ENCODE measurements around the gene RASAL1. TPM values are rescaled to one million over a fixed set of nuclear protein-coding genes. Genes with fewer than 3 reads are reported as not detected.

The RASAL1 gene
- polyA plus RNA-seq, 1 donor (not counting 4 experiments of a cell fraction or from before 2014, with no cell fraction given): 0.05 TPM

DNA sequence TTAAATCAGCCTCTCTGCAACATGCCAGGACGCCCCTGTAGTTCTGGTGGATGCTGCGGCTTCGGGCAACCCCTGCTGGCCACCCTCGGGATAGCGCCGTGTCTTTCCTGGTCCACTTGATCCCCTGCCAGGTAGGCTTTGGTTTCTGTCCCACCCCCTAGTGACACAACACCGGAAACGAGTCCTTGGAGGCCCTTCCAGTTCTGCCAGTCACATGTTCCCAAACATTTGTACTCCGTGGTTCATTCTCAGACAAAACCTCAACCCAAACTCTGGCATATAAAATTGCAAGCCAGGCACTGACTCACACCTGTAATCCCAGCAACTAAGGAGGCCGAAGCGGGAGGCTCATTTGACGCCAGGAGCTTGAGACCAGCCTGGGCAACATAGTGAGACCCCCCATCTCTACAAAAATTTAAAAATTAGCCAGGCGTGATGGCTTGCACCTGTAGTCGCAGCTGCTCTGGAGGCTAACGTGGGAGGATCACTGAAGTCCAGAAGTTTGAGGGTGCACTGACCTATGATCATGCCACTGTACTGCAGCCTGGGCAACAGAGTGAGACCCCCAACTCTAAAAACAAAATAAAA, 37.0 kb downstream of the RASAL1 start:
- H3K4me1 ChIP-seq (ENCODE audit: control insufficient read depth, extremely low read depth, insufficient read depth, low read length): peaks cover 3% of the 10 kb centered on the region
- FAIRE-seq (peak; percentile 94), DNase-seq (ENCODE audit: low read depth, low spot score) (peak; percentile 96)
- H3K9me3 ChIP-seq (ENCODE audit: control insufficient read depth, low read depth, low read length): no peaks in the 10 kb centered on the region
- TF ChIP-seq, protein P1, sequence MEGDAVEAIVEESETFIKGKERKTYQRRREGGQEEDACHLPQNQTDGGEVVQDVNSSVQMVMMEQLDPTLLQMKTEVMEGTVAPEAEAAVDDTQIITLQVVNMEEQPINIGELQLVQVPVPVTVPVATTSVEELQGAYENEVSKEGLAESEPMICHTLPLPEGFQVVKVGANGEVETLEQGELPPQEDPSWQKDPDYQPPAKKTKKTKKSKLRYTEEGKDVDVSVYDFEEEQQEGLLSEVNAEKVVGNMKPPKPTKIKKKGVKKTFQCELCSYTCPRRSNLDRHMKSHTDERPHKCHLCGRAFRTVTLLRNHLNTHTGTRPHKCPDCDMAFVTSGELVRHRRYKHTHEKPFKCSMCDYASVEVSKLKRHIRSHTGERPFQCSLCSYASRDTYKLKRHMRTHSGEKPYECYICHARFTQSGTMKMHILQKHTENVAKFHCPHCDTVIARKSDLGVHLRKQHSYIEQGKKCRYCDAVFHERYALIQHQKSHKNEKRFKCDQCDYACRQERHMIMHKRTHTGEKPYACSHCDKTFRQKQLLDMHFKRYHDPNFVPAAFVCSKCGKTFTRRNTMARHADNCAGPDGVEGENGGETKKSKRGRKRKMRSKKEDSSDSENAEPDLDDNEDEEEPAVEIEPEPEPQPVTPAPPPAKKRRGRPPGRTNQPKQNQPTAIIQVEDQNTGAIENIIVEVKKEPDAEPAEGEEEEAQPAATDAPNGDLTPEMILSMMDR (optimal IDR thresholded peaks at IDR 0.05 in 1 of 3, IDR thresholded peaks at IDR 0.05 in 1 of 3, conservative IDR thresholded peaks at IDR 0.05 in 1 of 3; ENCODE audit: extremely low read depth in 1 of 3, insufficient read depth in 2 of 3, low read length in 3 of 3): peak; percentile 95 to 96 (median 95)
- TF ChIP-seq EZH2 (IDR thresholded peaks at IDR 0.05; ENCODE audit: low read length): no peak
- H3K9ac ChIP-seq (ENCODE audit: control insufficient read depth, extremely low read depth, insufficient read depth, low read length): no peak overlapping the region
- dilution Hi-C loops (cut with MboI; ENCODE audit: extremely low pct_ligation_motif_present, low sequenced_read_pairs): no loop called here
- H4K20me1 ChIP-seq (ENCODE audit: control insufficient read depth, extremely low read depth, insufficient read depth, low read length): no peaks in the 10 kb centered on the region
- H3K4me2 ChIP-seq (ENCODE audit: control insufficient read depth, extremely low read depth, insufficient read depth, low read depth, low read length): peak overlapping the region; percentile 56
- no peak overlapping the region for H3K27ac ChIP-seq (ENCODE audit: control insufficient read depth, insufficient read depth, low read length)
- no peak overlapping the region for H3K4me3 ChIP-seq (ENCODE audit: control insufficient read depth in 2 of 3, extremely low read depth in 1 of 3, insufficient read depth in 2 of 3, low read depth in 1 of 3, low read length in 3 of 3)
- no peaks in the 10 kb centered on the region for H3K9me1 ChIP-seq (ENCODE audit: control insufficient read depth, extremely low read depth, insufficient read depth, low read length)
- no peaks in the 10 kb centered on the region for H3K27me3 ChIP-seq (ENCODE audit: control insufficient read depth, extremely low read depth, insufficient read depth, low read length)
- no peaks in the 10 kb centered on the region for H3K36me3 ChIP-seq (ENCODE audit: control insufficient read depth in 2 of 2, extremely low read depth in 1 of 2, insufficient read depth in 2 of 2, low read length in 2 of 2)
- H3K79me2 ChIP-seq (ENCODE audit: control insufficient read depth, insufficient read depth, low read length): no peaks in the 10 kb centered on the region
- peak overlapping the region; percentile 64 for H2AFZ ChIP-seq (ENCODE audit: control insufficient read depth, low read length)

DNA sequence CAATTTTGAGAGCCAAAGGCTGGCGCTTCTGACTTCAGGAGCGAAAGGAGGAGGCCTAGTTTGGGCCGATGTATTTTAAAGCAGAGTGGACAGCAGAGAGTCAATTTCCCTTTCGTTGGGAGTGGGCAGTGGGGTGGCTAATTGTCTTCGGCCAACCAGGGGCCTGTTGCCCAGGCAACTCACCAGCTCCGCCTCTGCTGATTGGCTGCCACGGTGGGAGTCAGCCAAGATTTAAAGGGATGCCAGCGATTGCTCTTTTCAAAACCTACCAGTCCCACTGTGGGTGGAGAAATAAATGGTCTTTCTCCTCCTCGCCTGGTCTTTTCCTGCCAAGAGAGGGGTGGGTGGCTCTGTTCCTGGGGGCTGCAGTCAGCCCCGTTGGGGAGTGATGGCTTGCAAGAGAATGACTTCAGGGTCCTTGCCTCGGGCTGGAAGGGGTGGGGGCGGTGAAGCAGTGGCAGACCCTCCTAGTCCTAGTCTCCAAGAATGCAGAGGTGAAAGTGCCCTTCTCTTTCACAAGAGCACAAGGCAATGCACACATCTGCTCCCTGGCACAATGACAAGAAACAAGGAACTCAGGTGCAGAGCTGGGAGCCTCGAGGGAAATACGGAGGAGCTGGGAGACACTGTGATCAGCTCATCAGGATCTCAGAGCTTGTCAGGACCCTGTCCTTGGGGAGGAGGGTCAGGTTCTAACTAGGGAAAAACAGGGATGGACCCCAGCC, 37.7 kb downstream of the RASAL1 start:
- Histone ChIP-seq H3K27ac (ENCODE audit: control insufficient read depth, insufficient read depth, low read length) (no peak overlapping the region), H3K4me3 (ENCODE audit: control insufficient read depth in 2 of 3, extremely low read depth in 1 of 3, insufficient read depth in 2 of 3, low read depth in 1 of 3, low read length in 3 of 3) (no peak overlapping the region), H3K79me2 (ENCODE audit: control insufficient read depth, insufficient read depth, low read length) (no peaks in the 10 kb centered on the region), H3K9me3 (ENCODE audit: control insufficient read depth, low read depth, low read length) (no peaks in the 10 kb centered on the region), H4K20me1 (ENCODE audit: control insufficient read depth, extremely low read depth, insufficient read depth, low read length) (no peaks in the 10 kb centered on the region), H3K4me1 (ENCODE audit: control insufficient read depth, extremely low read depth, insufficient read depth, low read length) (peaks cover 3% of the 10 kb centered on the region), H2AFZ (ENCODE audit: control insufficient read depth, low read length) (peak overlapping the region; percentile 64), H3K27me3 (ENCODE audit: control insufficient read depth, extremely low read depth, insufficient read depth, low read length) (no peaks in the 10 kb centered on the region), H3K36me3 (ENCODE audit: control insufficient read depth in 2 of 2, extremely low read depth in 1 of 2, insufficient read depth in 2 of 2, low read length in 2 of 2) (no peaks in the 10 kb centered on the region), H3K4me2 (ENCODE audit: control insufficient read depth, extremely low read depth, insufficient read depth, low read depth, low read length) (peak overlapping the region; percentile 56), H3K9ac (ENCODE audit: control insufficient read depth, extremely low read depth, insufficient read depth, low read length) (no peak overlapping the region), H3K9me1 (ENCODE audit: control insufficient read depth, extremely low read depth, insufficient read depth, low read length) (no peaks in the 10 kb centered on the region)
- DNase-seq (ENCODE audit: low read depth, low spot score) (no peak), FAIRE-seq (no peak)
- dilution Hi-C loops (cut with MboI; ENCODE audit: extremely low pct_ligation_motif_present, low sequenced_read_pairs): no loop called here
- no peak for TF ChIP-seq EZH2 (IDR thresholded peaks at IDR 0.05; ENCODE audit: low read length)
- TF ChIP-seq, protein P1 (optimal IDR thresholded peaks at IDR 0.05 in 1 of 3, IDR thresholded peaks at IDR 0.05 in 1 of 3, conservative IDR thresholded peaks at IDR 0.05 in 1 of 3; ENCODE audit: extremely low read depth in 1 of 3, insufficient read depth in 2 of 3, low read length in 3 of 3): no peak

Measured in keratinocyte (primary cell).